Vagina (tissue), 2 donors: ENCODE results near the gene ZC3HAV1.
"Not testable (repeated sequence)": the region's sequence is repeated elsewhere in the genome, so short reads cannot be mapped to it uniquely, and the experiment has no call there.

Experiments
- CTCF ChIP-seq, 3 experiments: fragments of 450-650 bp in 2 of 3; fragments of 200-600 bp in 1 of 3; sonication (generic) in 1 of 3; IDR thresholded peaks; one replicate each; pipeline ENCODE4 v1.5.1; 2017 to 2019; ENCODE audit warnings: antibody characterized with exemption in 3 of 3, mild to moderate bottlenecking in 2 of 3, moderate library complexity in 2 of 3
- POLR2A ChIP-seq, 2 donors: fragments of 450-650 bp; IDR thresholded peaks; one replicate each; pipeline ENCODE4 v1.6.1; 2017; ENCODE audit warnings: antibody characterized with exemption in 2 of 2, mild to moderate bottlenecking in 2 of 2, moderate library complexity in 2 of 2
- POLR2AphosphoS5 ChIP-seq, 2 donors: sonication (generic); formaldehyde crosslinking; IDR thresholded peaks; one replicate each; pipeline ENCODE4 v1.9.0; 2017; ENCODE audit warnings: antibody characterized with exemption in 2 of 2, mild to moderate bottlenecking in 2 of 2, low read depth in 1 of 2; ENCODE audit not compliant: insufficient read depth in 1 of 2

- TF ChIP-seq POLR2A (IDR thresholded peaks at IDR 0.05); POLR2AphosphoS5 (IDR thresholded peaks at IDR 0.05; ENCODE audit: insufficient read depth in 1 of 2, low read depth in 1 of 2); CTCF (IDR thresholded peaks at IDR 0.05): not testable (repeated sequence)
These were observed 15.5 kb upstream of the ZC3HAV1 start for GRCh38 chr7:139124995-139125394.
